ENCODE data around the gene AFTPH. TPM values are rescaled to one million over a fixed set of nuclear protein-coding genes. Genes with fewer than 3 reads are reported as not detected.

AFTPH gene
- total RNA-seq, 4 donors from 2014 or later = 23.0 to 35.5 (median 27.7) TPM

DNA sequence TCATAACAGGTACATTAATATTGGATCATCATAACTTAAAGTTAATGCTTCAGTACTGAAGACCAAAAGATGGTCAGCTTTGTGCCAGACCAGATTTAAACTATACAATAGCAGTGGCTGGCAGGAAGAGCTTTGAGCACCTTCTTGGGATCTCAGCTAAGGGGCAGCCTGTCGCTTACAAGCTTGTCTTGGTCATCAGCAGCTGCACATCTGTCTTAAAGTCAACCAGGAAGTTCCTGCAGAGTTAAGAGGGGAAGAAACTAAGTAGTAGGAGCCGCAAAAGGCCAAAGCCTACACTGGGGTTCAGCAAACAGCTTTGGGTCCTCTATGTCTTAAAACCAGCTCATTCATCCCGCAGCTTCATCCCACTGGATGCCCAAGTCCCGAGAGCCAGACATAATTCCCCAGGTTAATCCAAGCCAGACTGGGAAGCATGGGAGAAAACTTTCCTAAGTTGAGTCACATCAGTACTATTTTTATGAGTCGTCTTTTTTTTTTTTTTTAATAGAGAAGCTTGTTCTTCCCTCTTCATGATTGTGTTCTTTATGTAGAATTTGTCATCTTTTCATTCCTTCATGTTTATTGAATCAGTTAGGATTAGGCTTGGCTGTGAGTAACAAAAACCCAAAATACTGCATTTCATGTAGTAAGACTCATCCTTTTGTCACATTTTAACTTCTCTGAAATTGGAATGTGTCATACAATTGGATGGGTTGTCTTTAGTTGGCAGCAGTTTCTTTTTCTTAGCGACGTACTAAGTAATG lies 70.3 kb downstream of the AFTPH start:
- TF ChIP-seq, protein P1, sequence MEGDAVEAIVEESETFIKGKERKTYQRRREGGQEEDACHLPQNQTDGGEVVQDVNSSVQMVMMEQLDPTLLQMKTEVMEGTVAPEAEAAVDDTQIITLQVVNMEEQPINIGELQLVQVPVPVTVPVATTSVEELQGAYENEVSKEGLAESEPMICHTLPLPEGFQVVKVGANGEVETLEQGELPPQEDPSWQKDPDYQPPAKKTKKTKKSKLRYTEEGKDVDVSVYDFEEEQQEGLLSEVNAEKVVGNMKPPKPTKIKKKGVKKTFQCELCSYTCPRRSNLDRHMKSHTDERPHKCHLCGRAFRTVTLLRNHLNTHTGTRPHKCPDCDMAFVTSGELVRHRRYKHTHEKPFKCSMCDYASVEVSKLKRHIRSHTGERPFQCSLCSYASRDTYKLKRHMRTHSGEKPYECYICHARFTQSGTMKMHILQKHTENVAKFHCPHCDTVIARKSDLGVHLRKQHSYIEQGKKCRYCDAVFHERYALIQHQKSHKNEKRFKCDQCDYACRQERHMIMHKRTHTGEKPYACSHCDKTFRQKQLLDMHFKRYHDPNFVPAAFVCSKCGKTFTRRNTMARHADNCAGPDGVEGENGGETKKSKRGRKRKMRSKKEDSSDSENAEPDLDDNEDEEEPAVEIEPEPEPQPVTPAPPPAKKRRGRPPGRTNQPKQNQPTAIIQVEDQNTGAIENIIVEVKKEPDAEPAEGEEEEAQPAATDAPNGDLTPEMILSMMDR (IDR thresholded peaks at IDR 0.05) = no peak
- DNase-seq (ENCODE audit: low spot score) = no peak
- no peak for ATAC-seq (ENCODE audit: low FRiP score)

DNA sequence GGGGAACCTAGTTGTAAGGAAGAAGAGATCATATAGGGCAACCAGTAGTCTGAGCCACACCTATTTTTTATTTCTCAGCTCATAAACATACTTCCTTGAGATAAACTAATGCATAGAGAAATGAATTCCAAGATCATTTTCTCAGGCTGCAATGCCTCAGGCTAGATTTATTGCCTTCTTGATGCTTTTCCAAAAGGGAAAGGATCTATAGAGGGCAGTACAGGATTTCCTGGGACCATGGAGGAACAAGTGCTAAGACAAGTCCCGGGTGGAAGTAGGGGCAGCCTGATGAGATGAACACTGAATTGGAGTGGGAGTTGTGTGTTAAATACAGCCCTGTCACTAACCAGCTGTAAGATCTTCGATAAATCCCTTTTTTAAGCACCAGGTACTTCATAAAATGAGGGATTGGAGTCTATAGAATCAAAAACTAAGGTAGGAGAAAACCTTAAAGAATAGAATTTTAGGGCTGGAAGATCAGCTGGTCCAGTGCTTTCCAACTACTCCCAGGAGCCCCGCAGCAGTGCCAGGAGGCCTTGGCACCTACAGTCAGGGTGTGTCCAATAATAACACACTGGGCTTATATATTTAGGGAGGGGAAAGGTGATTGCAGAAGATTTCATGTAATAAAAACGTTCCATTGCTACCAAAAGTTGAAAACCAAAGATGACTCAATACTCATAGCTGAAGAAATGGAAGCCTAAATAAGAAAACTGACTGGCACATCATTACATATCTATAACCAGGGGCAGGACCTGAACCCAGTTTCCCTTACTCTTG lies 71.5 kb downstream of the AFTPH start:
- TF ChIP-seq, protein P1 (IDR thresholded peaks at IDR 0.05) = no peak
- DNase-seq (ENCODE audit: low spot score) = no peak
- no peak for ATAC-seq (ENCODE audit: low FRiP score)

DNA sequence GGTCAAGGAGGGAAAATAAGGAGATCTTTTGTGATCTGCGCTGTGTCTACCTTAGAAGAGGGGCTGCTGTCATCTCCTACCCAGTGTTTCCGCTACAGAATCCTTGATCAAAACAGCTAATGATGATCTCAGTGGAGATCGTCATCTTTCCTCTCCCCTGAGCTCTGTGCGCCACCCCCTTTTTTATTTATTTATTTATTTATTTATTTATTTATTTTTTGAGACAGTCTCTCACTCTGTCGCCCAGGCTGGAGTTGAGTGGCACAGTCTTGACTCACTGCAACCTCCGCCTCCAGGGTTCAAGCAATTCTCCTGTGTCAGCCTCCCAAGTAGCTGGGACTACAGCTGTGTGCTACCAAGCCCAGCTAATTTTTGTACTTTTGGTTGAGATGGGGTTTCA lies 74.1 kb downstream of the AFTPH start:
- ATAC-seq (ENCODE audit: low FRiP score) (no peak), DNase-seq (ENCODE audit: low spot score) (no peak)
- TF ChIP-seq, protein P1 (IDR thresholded peaks at IDR 0.05) = no peak

DNA sequence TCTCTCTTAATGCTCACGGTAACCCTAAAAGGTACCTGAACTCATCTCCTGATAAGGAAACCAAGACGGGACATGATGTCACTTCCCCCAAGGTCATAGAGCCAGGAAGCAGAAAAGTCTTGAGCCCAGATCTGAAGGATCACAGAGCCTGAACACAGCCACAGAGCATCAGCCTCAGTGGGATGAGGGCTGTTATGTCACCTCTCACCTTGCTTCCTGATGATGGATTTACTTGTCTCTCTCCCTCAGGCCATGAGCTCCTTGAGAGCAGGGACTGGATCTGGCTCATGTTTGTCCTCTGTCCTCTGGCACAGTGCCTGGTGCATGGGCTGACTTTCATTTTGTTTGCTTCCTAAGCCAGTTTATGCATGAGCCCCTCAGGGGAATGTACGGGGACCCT lies 75.3 kb downstream of the AFTPH start:
- ATAC-seq (ENCODE audit: low FRiP score) (no peak), DNase-seq (ENCODE audit: low spot score) (no peak)
- TF ChIP-seq, protein P1 (IDR thresholded peaks at IDR 0.05) = no peak

DNA sequence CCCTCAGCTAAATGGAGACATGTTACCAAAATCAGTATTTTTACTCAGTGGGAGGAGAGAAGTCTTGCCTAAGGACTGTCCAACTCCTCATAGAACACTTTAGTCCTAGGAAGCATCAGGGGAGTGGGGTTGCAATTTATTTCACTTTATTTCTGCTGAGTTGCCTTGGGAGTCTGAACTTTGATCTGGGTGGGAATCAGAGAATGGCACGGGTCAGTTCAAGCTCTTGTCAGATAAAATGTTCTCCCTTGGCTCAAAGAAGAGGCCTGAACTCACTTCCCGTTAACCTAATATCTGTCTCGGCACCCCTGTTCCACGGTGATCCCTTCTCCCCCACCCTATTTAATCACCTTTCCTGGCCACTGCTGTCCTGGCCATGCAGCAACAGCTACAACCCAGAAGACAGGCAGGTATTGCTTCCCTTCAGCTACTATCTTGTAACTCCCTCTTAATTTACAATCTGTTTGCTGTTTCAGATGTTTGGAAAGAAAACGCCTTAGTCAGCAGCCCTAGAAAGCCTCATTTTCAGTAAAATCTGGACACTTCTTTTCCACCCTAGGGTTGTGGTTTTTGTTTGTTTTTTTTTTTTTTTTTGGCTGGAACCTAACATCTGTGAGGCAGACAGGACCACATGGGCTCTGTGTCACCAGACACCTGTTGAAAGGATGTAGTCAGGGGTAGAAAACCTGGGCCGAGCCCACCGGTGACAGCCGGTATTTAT lies 77.1 kb downstream of the AFTPH start:
- TF ChIP-seq, protein P1 (IDR thresholded peaks at IDR 0.05) = no peak
- ATAC-seq (ENCODE audit: low FRiP score) = no peak

DNA sequence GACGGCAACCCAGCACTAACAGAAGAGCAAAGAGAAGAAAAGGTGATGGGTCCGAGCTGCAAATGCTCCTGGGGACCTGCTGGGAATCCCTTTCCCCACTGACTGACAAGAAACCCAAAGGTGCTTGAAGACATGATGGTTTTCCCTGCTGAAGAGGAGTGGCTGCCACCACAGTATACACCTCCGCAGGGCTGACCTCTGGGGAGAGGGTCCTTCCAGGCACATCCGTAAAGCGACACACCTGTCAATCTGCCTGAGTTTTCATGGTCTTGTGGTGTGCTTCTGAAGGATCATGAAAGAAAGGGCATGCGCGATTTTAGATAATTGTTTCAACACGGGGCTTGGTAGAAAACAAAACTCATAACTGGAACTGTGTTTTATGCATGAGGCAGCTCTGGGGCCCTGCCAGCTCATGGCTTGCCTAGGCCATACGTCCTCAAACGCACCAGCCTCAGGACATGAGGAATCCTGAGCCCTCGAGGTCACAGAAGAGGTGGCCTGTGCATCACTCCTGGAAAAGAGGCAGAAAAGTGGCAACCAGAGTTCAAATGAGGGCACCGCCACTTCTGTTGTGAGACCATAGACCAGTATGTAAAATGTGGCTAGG lies 77.8 kb downstream of the AFTPH start:
- no peak for DNase-seq (ENCODE audit: low spot score)
- no peak for ATAC-seq (ENCODE audit: low FRiP score)
- TF ChIP-seq, protein P1 (IDR thresholded peaks at IDR 0.05) = no peak

More for the DNA sequence above, 77.1 kb downstream of the AFTPH start:
- DNase-seq (ENCODE audit: low spot score) = no peak

All from omental fat pad (tissue), 4 donors.